GM19351 (cell line): ENCODE data around the gene CTXND2.
"Not testable (repeated sequence)": the region's sequence is repeated elsewhere in the genome, so short reads cannot be mapped to it uniquely, and the experiment has no call there.

ENCODE experiments used
- ATAC-seq: cut with Tn5 transposase; IDR thresholded peaks from one replicate; pipeline ENCODE4 v1.9.1; 2021; ENCODE audit warnings: mild to moderate bottlenecking, moderate library complexity; ENCODE audit not compliant: unreplicated experiment

Gene CTXND2

GRCh38 chr1:150888727-150889126, 1.8 kb downstream of the CTXND2 start:
- no peak for ATAC-seq

GRCh38 chr1:150890033-150890416, 3.1 kb downstream of the CTXND2 start:
- ATAC-seq, result peak; percentile 69

GRCh38 chr1:150893336-150893913, 6.5 kb downstream of the CTXND2 start:
- no peak for ATAC-seq

GRCh38 chr1:150895618-150896017, 8.7 kb downstream of the CTXND2 start:
- ATAC-seq, result no peak

GRCh38 chr1:150899795-150900194, 12.9 kb downstream of the CTXND2 start:
- ATAC-seq, result not testable (repeated sequence)

GRCh38 chr1:150902346-150902745, 15.4 kb downstream of the CTXND2 start:
- ATAC-seq, result no peak

- no peak for ATAC-seq
These were observed 15.8 kb downstream of the CTXND2 start for GRCh38 chr1:150902751-150903150.

GRCh38 chr1:150905301-150905700, 18.4 kb downstream of the CTXND2 start:
- no peak for ATAC-seq

- ATAC-seq, result no peak
These were observed 19.4 kb downstream of the CTXND2 start for GRCh38 chr1:150906329-150906728.

- no peak for ATAC-seq
These were observed 19.9 kb downstream of the CTXND2 start for GRCh38 chr1:150906813-150907212.

- no peak for ATAC-seq
These were observed 22.7 kb downstream of the CTXND2 start for GRCh38 chr1:150909585-150910180.

GRCh38 chr1:150912623-150913022, 25.7 kb downstream of the CTXND2 start:
- no peak for ATAC-seq

- ATAC-seq, result no peak
These were observed 30.5 kb downstream of the CTXND2 start for GRCh38 chr1:150917387-150917786.

- ATAC-seq, result no peak
These were observed 35.6 kb downstream of the CTXND2 start for GRCh38 chr1:150922519-150922975.

- no peak for ATAC-seq
These were observed 38.1 kb downstream of the CTXND2 start for GRCh38 chr1:150925080-150925479.

- peak; percentile 74 for ATAC-seq
These were observed 39.3 kb downstream of the CTXND2 start, which contains the start of gene SETDB1 for GRCh38 chr1:150926097-150926741. Gene SETDB1, plus strand, starts transcription at chr1:150926363. Its CDS starts 1,352 bp downstream, at chr1:150927715.

GRCh38 chr1:150927624-150928023, 40.7 kb downstream of the CTXND2 start:
- ATAC-seq, result no peak

GRCh38 chr1:150928286-150928685, 41.4 kb downstream of the CTXND2 start:
- ATAC-seq, result no peak

- ATAC-seq, result not testable (repeated sequence)
These were observed 41.8 kb downstream of the CTXND2 start for GRCh38 chr1:150928775-150929174.

GRCh38 chr1:150931773-150932172, 44.8 kb downstream of the CTXND2 start:
- ATAC-seq, result no peak

GRCh38 chr1:150944856-150945255, 57.9 kb downstream of the CTXND2 start:
- no peak for ATAC-seq

GRCh38 chr1:150954708-150955107, 67.8 kb downstream of the CTXND2 start:
- ATAC-seq, result no peak
